ENCODE results near the gene EDNRB.
"Not testable (repeated sequence)": the region's sequence is repeated elsewhere in the genome, so short reads cannot be mapped to it uniquely, and the experiment has no call there.

EDNRB gene

DNA sequence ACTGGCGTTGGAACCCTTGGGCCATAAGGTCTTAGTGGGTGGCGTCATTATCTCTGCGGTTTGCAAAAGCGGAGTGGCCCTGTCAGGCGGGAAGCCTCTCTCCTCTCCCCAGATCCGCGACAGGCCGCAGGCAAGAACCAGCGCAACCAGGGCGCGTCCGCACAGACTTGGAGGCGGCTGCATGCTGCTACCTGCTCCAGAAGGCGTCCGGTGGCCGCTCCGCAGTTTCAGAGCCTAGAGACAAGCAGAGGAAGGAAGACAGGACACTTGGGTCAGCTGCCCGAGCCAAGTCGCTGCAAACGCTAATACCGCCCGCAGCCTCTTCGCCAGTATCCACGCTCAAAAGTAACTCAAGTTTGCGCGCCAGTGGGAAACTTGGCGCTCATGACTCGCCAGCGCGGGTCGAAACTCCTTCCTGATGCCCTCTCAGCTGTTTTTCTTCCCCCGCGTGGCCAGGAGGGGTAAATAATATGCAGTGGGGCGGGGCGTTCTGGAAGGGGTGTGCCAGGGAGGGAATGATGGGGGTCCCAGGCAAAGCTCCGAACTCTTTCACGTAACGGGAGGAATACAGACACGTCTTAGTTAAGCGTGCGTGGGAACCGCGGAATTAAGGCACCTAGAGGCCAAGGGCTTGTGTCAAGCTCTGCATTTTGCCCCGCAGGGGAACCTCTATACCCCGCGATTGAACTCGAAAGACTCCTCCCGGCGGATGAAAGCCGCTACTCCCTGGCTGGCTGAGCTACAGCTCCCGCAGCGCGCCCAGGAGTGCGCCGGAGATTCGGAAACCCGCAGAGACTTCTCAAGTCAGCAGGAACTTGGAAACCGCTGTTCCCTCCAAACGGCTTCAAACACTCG, at the start of gene EDNRB:
Gene EDNRB, minus strand, starts transcription at position 441 of the 855 bp plus-strand sequence. Its CDS starts 258 bp downstream, at position 183.
- Histone ChIP-seq H3K27me3 (ENCODE audit: control insufficient read depth, insufficient read depth, low read length) (peaks cover 16% of the 10 kb centered on the region), H3K9ac (ENCODE audit: low read depth, low read length) (peak within 1 kb of the TSS; percentile 66), H3K4me3 (ENCODE audit: low read depth, low read length) (peak within 1 kb of the TSS; percentile 90), H3K4me1 (ENCODE audit: control insufficient read depth, insufficient read depth, low read length) (peaks cover 7% of the 10 kb centered on the region), H3K36me3 (ENCODE audit: control insufficient read depth, insufficient read depth, low read length) (no peaks in the 10 kb centered on the region), H3K9me3 (ENCODE audit: control insufficient read depth, insufficient read depth, low read length) (no peaks in the 10 kb centered on the region)

DNA sequence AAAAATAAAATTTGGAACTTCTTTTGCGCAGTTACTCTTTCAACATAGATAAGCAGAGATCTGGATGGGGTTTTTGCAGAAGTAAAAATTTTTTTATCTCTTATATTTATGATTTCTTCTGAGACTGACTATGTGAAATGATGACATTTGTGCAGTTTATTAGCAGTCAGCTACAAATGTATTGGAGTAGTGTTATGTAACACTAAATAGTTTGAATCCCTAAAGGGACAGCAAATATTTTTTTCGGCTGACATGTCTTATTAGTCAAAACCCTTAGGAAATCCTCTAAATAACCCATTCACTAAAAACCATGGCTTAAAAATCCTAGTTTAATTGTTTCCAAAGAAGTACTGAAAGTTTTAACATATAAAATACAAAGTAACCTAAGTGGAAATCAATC, 48.0 kb upstream of the EDNRB start:
- no peaks in the 10 kb centered on the region for H3K4me1 ChIP-seq (ENCODE audit: control insufficient read depth, insufficient read depth, low read length)
- H3K4me3 ChIP-seq (ENCODE audit: low read depth, low read length), result no peak overlapping the region
- H3K27me3 ChIP-seq (ENCODE audit: control insufficient read depth, insufficient read depth, low read length), result no peaks in the 10 kb centered on the region
- no peak overlapping the region for H3K9ac ChIP-seq (ENCODE audit: low read depth, low read length)
- H3K36me3 ChIP-seq (ENCODE audit: control insufficient read depth, insufficient read depth, low read length), result no peaks in the 10 kb centered on the region
- H3K9me3 ChIP-seq (ENCODE audit: control insufficient read depth, insufficient read depth, low read length), result no peaks in the 10 kb centered on the region

DNA sequence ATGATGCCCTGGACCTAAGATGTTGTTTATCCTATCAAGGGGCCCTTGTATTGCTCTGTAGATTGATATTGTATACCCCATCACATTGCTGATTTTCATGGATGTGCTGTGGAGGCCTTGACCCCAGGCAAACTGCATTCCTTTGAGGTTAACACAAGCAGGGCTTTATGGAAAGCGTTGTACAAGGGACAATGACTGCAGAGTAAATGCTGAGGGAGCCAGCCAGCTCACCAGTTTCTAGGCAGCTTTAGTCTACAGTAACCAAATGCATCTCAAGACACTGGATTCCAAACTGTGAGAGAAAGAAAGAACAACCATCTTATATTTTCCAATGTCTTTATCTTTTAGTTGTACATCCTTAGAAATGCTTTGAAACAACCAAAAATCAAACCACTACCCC, 34.1 kb upstream of the EDNRB start:
- Histone ChIP-seq H3K36me3 (ENCODE audit: control insufficient read depth, insufficient read depth, low read length) (no peaks in the 10 kb centered on the region), H3K4me3 (ENCODE audit: low read depth, low read length) (no peak overlapping the region), H3K4me1 (ENCODE audit: control insufficient read depth, insufficient read depth, low read length) (no peaks in the 10 kb centered on the region), H3K27me3 (ENCODE audit: control insufficient read depth, insufficient read depth, low read length) (no peaks in the 10 kb centered on the region), H3K9ac (ENCODE audit: low read depth, low read length) (no peak overlapping the region), H3K9me3 (ENCODE audit: control insufficient read depth, insufficient read depth, low read length) (no peaks in the 10 kb centered on the region)

DNA sequence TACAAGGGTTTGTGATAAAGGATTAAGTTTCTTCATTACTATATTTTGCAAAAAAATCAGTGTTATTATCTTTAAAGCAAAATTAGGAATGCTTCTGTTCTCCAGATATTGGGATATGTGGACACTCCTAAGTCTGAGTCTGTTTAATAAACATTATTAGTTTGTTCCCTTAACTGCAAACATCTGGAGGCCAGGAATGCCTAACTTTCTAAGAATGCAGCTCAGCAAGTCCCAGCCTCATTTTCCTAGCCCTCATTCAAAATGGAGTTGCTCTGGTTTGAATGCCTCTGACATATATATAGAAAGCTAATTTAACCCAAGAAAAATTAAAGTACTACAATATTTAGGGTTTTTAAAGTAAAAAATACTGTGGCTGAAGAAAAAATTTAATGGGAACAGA, 33.6 kb upstream of the EDNRB start:
- H3K9me3 ChIP-seq (ENCODE audit: control insufficient read depth, insufficient read depth, low read length), result no peaks in the 10 kb centered on the region

DNA sequence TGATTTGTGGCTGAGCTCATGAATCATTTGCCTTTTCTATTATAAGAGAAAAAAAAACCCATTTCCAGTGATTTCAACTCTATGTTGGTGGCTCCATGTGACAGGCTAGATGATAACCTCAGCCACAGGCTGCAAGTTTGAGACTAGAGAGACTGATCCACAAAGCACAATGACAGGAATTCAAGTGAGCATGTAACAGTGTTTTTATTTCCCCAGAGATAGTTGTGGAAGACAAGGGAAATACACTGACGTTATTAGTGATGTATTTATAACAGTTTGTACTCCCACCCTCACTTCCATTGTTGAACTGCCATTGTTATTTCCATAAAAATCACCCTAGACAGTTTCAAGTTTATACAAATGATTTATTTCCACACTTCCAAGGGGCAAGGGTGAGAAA, 27.9 kb upstream of the EDNRB start:
- H3K36me3 ChIP-seq (ENCODE audit: control insufficient read depth, insufficient read depth, low read length), result no peaks in the 10 kb centered on the region
- no peak overlapping the region for H3K4me3 ChIP-seq (ENCODE audit: low read depth, low read length)
- no peak overlapping the region for H3K9ac ChIP-seq (ENCODE audit: low read depth, low read length)
- peaks cover 5% of the 10 kb centered on the region for H3K4me1 ChIP-seq (ENCODE audit: control insufficient read depth, insufficient read depth, low read length)
- no peaks in the 10 kb centered on the region for H3K27me3 ChIP-seq (ENCODE audit: control insufficient read depth, insufficient read depth, low read length)
- H3K9me3 ChIP-seq (ENCODE audit: control insufficient read depth, insufficient read depth, low read length), result no peaks in the 10 kb centered on the region

More for the DNA sequence above, 33.6 kb upstream of the EDNRB start:
- H3K36me3 ChIP-seq (ENCODE audit: control insufficient read depth, insufficient read depth, low read length), result no peaks in the 10 kb centered on the region
- H3K9ac ChIP-seq (ENCODE audit: low read depth, low read length), result no peak overlapping the region
- no peak overlapping the region for H3K4me3 ChIP-seq (ENCODE audit: low read depth, low read length)
- no peaks in the 10 kb centered on the region for H3K27me3 ChIP-seq (ENCODE audit: control insufficient read depth, insufficient read depth, low read length)
- no peaks in the 10 kb centered on the region for H3K4me1 ChIP-seq (ENCODE audit: control insufficient read depth, insufficient read depth, low read length)

DNA sequence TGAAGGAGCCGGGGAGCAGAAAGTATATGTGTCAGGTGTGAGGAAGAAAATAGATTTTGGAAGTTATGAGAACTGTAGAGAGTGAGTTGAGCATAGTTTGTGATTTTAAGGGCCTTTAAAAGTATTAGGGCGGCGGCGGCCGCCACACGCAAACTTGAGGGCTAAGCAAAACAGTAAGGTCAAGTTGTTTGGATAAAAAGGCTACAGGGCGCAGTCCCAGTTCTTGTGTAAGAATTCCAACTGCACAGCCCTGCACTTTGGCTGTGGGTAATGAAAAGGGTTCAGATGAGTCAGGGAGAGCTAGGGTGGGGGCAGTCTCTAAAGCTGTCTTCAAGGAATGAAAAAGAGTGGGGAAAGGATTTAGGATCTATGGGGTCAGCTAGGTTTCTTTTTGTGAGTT, 16.4 kb upstream of the EDNRB start:
- not testable (repeated sequence) for H3K9ac ChIP-seq (ENCODE audit: low read depth, low read length); H3K27me3 ChIP-seq (ENCODE audit: control insufficient read depth, insufficient read depth, low read length); H3K9me3 ChIP-seq (ENCODE audit: control insufficient read depth, insufficient read depth, low read length); H3K4me1 ChIP-seq (ENCODE audit: control insufficient read depth, insufficient read depth, low read length); H3K4me3 ChIP-seq (ENCODE audit: low read depth, low read length); H3K36me3 ChIP-seq (ENCODE audit: control insufficient read depth, insufficient read depth, low read length)

DNA sequence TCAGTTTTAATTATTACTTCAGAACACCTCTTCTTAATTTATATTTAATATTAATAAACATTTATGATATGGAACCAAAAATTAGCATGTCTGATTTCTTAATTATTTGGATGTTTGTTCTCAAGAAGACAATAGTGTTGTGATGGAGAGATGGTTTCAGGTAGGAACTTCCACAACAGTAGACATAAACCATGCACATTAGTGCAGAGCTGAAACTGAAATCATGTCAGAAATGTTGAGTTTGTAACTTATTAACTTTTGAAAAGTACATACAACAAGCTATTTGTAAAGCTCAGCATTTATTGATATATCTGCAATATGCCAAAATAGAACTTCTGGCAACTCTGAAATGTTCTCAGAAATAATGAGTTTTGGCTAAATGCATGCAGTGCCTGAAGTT, 11.8 kb upstream of the EDNRB start:
- Histone ChIP-seq H3K4me1 (ENCODE audit: control insufficient read depth, insufficient read depth, low read length) (peaks cover 3% of the 10 kb centered on the region), H3K27me3 (ENCODE audit: control insufficient read depth, insufficient read depth, low read length) (no peaks in the 10 kb centered on the region), H3K36me3 (ENCODE audit: control insufficient read depth, insufficient read depth, low read length) (no peaks in the 10 kb centered on the region), H3K9me3 (ENCODE audit: control insufficient read depth, insufficient read depth, low read length) (no peaks in the 10 kb centered on the region), H3K4me3 (ENCODE audit: low read depth, low read length) (no peak overlapping the region), H3K9ac (ENCODE audit: low read depth, low read length) (no peak overlapping the region)

DNA sequence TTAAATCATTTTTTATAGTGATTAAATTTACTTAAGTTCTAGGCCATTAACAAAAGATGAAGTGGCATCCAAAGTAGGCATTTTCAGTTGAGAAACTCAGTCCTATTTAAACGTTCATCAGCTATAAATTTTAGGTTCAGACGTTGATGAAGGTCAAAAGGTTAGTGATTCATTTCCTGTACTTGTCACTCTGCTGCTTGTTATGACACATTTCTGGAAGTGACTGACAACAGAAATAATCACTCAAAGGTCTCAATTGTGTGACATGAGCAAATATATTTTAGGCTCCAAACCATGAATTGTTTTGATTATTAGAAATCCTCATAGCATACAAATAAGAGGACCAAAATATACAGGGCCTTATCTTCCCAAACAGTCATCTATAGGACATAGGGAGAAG, 10.3 kb upstream of the EDNRB start:
- no peak overlapping the region for H3K4me3 ChIP-seq (ENCODE audit: low read depth, low read length)
- H3K27me3 ChIP-seq (ENCODE audit: control insufficient read depth, insufficient read depth, low read length), result no peaks in the 10 kb centered on the region
- no peak overlapping the region for H3K9ac ChIP-seq (ENCODE audit: low read depth, low read length)
- peaks cover 3% of the 10 kb centered on the region for H3K4me1 ChIP-seq (ENCODE audit: control insufficient read depth, insufficient read depth, low read length)
- no peaks in the 10 kb centered on the region for H3K9me3 ChIP-seq (ENCODE audit: control insufficient read depth, insufficient read depth, low read length)
- no peaks in the 10 kb centered on the region for H3K36me3 ChIP-seq (ENCODE audit: control insufficient read depth, insufficient read depth, low read length)

DNA sequence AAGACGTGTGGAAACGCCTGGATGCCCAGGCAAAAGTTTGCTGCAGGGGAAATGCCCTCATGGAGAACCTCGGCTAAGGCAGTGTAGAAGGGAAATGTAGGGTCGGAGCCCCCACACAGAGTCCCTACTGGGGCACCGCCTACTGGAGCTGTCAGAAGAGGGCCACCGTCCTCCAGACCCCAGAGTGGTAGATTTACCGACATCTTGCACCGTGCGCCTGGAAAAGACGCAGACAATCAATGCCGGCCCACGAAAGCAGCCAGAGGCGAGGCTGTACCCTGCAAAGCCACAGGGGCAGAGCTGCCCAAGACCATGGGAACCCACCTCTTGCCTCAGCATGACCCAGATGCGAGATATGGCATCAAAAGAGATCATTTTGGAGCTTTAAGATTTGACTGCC, 7.0 kb upstream of the EDNRB start:
- Histone ChIP-seq H3K36me3 (ENCODE audit: control insufficient read depth, insufficient read depth, low read length) (no peaks in the 10 kb centered on the region), H3K4me1 (ENCODE audit: control insufficient read depth, insufficient read depth, low read length) (peaks cover 3% of the 10 kb centered on the region), H3K4me3 (ENCODE audit: low read depth, low read length) (no peak overlapping the region), H3K9me3 (ENCODE audit: control insufficient read depth, insufficient read depth, low read length) (no peaks in the 10 kb centered on the region), H3K27me3 (ENCODE audit: control insufficient read depth, insufficient read depth, low read length) (peaks cover under 1% of the 10 kb centered on the region), H3K9ac (ENCODE audit: low read depth, low read length) (no peak overlapping the region)

DNA sequence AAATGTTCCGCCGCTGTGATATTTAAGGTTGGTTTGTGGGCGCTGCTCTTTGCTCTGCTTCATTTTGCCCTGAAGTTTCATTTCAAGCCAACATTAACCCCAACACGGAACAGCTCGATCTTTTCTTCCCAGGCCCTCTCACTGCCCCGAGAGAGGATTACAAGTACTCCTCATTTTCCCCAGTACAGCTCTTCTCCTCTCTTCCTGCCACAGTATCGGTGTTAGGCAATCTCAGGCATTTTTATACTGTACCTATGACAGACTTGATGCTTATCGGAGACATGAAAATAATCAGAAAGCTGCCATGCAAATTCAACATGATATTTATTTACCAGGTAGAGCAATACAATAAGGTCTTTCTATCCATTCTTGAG, 1.3 kb upstream of the EDNRB start:
- Histone ChIP-seq H3K4me3 (ENCODE audit: low read depth, low read length) (peak overlapping the region; percentile 90), H3K36me3 (ENCODE audit: control insufficient read depth, insufficient read depth, low read length) (no peaks in the 10 kb centered on the region), H3K9me3 (ENCODE audit: control insufficient read depth, insufficient read depth, low read length) (no peaks in the 10 kb centered on the region), H3K9ac (ENCODE audit: low read depth, low read length) (no peak overlapping the region), H3K4me1 (ENCODE audit: control insufficient read depth, insufficient read depth, low read length) (peaks cover 7% of the 10 kb centered on the region), H3K27me3 (ENCODE audit: control insufficient read depth, insufficient read depth, low read length) (peaks cover 16% of the 10 kb centered on the region)

DNA sequence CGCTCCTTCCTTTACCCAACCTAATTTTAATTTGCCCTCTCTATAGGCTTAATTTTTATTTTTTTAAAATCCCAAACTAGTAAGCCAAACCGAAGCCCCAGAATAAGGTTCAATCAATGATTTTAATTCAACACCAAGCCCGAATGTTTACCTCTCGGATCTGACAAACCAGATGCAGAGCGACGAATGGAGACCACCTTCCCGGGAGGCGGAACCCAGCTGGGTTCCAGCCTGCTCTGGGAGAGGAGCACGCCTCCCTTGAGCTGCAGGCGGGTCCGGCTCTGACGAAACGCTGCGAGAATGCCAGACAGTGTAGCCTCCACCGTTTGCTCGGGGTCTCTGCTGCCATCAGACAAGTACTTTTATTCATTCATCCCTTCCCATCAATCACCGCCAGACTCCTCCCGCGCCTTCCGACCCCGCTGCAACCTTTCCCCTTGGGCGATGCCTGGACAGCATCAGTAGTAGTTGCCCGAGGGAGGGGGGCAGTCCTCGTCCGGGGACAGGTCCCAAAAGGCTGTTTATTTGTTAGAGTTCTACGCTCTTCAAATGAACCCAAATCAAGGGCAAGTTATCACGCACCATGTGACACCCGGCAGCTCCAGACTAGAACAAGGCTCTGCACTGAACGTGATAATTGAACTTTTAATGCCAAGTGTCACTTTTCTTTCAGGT, 752 bp upstream of the EDNRB start:
- Histone ChIP-seq H3K9me3 (ENCODE audit: control insufficient read depth, insufficient read depth, low read length) (no peaks in the 10 kb centered on the region), H3K36me3 (ENCODE audit: control insufficient read depth, insufficient read depth, low read length) (no peaks in the 10 kb centered on the region), H3K4me1 (ENCODE audit: control insufficient read depth, insufficient read depth, low read length) (peaks cover 7% of the 10 kb centered on the region), H3K4me3 (ENCODE audit: low read depth, low read length) (peak overlapping the region; percentile 90), H3K27me3 (ENCODE audit: control insufficient read depth, insufficient read depth, low read length) (peaks cover 16% of the 10 kb centered on the region), H3K9ac (ENCODE audit: low read depth, low read length) (peak overlapping the region; percentile 55)

DNA sequence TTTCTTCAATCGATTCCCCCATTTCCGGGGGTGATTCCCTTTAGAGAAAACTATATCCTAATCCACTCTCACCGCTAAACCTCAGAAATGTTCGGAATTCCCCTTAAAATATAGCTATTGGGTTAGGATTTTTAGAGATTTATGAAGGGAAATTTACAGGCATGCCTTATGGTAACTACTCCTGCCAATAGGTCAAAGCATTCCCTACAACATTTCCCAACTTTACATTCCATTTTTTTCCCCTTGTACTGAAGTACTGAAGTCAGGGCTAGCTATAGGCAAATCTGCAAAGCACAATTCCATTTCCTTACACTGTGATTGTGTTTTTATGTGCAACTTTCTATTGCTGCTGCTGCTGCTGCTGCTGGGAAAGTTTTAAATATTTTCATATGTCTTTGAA, 2.1 kb downstream of the EDNRB start:
- peaks cover 16% of the 10 kb centered on the region for H3K27me3 ChIP-seq (ENCODE audit: control insufficient read depth, insufficient read depth, low read length)
- H3K4me3 ChIP-seq (ENCODE audit: low read depth, low read length), result peak overlapping the region; percentile 90
- peaks cover 7% of the 10 kb centered on the region for H3K4me1 ChIP-seq (ENCODE audit: control insufficient read depth, insufficient read depth, low read length)
- H3K9me3 ChIP-seq (ENCODE audit: control insufficient read depth, insufficient read depth, low read length), result no peaks in the 10 kb centered on the region
- H3K36me3 ChIP-seq (ENCODE audit: control insufficient read depth, insufficient read depth, low read length), result no peaks in the 10 kb centered on the region
- H3K9ac ChIP-seq (ENCODE audit: low read depth, low read length), result no peak overlapping the region
